Loucy (cell line): ENCODE results near the gene PAEP.

Source experiments
- CTCF ChIP-seq: fragments of 200-600 bp; sonication (generic); conservative IDR thresholded peaks from 2 replicates; pipeline ENCODE4 v1.5.1; 2014; ENCODE audit warnings: mild to moderate bottlenecking, antibody characterized with exemption, low read length
- EZH2phosphoT487 ChIP-seq: fragments of 200-600 bp; IDR thresholded peaks from 2 replicates; pipeline ENCODE4 v1.6.1; 2018; ENCODE audit warnings: antibody characterized with exemption, mild to moderate bottlenecking, moderate library complexity, borderline replicate concordance

- TF ChIP-seq CTCF: no peak
- no peak for TF ChIP-seq EZH2phosphoT487
Measured at GRCh38 chr9:135563858-135564257, 2.3 kb downstream of the PAEP start.
